Hepatocyte (in vitro differentiated cells): ENCODE data around the gene TMEM98.

ENCODE experiments used
- CTCF ChIP-seq: fragments of 200-600 bp; sonication (generic); IDR thresholded peaks from 2 replicates; pipeline ENCODE4 v1.5.1; 2016; ENCODE audit warnings: antibody characterized with exemption, mild to moderate bottlenecking; ENCODE audit not compliant: poor library complexity
- EZH2phosphoT487 ChIP-seq: fragments of 200-600 bp; sonication (generic); IDR thresholded peaks from one replicate; pipeline ENCODE4 v1.6.1; 2018; ENCODE audit warnings: antibody characterized with exemption, mild to moderate bottlenecking, low read depth, moderate library complexity; ENCODE audit not compliant: unreplicated experiment, severe bottlenecking

- TF ChIP-seq CTCF, result no peak
- no peak for TF ChIP-seq EZH2phosphoT487
These were observed 13.8 kb upstream of the TMEM98 start for GRCh38 chr17:32914181-32914580.
